IMR-90 (cell line): Measurements from ENCODE around the gene ATG101. TPM values are rescaled to one million over a fixed set of nuclear protein-coding genes. Genes with fewer than 3 reads are reported as not detected.

Source experiments
- ATAC-seq: fragments of 200-7000 bp; cut with Tn5 transposase; 2 replicates; pipeline ENCODE4 v1.9.1; 2020; ENCODE audit warnings: low read depth, mild to moderate bottlenecking, moderate library complexity
- BruUV-seq: library from RNA; stranded (reverse); fragments of 400-500 nt; replicated peaks from 2 replicates; lab custom pipeline; 2021; lab: Mats Ljungman, UMichigan
- CTCF ChIA-PET: fragments of 300-600 bp; formaldehyde crosslinking; extraction: SDS; loops from one replicate; lab custom pipeline; 2021; ENCODE audit warnings: antibody characterized with exemption; lab: Yijun Ruan, JAX
- POLR2A ChIA-PET: fragments of 300-600 bp; sonication (Branson Sonifier 250); formaldehyde crosslinking; loops from one replicate; lab custom pipeline; 2022; ENCODE audit warnings: antibody characterized with exemption; ENCODE audit not compliant: unreplicated experiment; lab: Charles Lee
- DNase-seq: peaks from one replicate; pipeline ENCODE4 v3.0.0; 2013
- H2AFZ ChIP-seq: replicated peaks from 2 replicates; pipeline ENCODE3; 2013; ENCODE audit warnings: low read length, mild to moderate bottlenecking; ENCODE audit not compliant: poor library complexity
- H2AK5ac ChIP-seq: 2 replicates; pipeline ENCODE4 v1.6.1; 2013; ENCODE audit warnings: low read depth, low read length, inconsistent platforms
- H2AK9ac ChIP-seq: replicated peaks from 2 replicates; pipeline ENCODE3; 2013; ENCODE audit warnings: mild to moderate bottlenecking, low read depth, low read length, moderate library complexity; ENCODE audit not compliant: poor library complexity
- H2BK120ac ChIP-seq: 2 replicates; pipeline ENCODE4 v1.6.1; 2013; ENCODE audit warnings: low read depth, low read length, inconsistent platforms
- H2BK15ac ChIP-seq: 3 replicates; pipeline ENCODE4 v1.6.1; 2013; ENCODE audit warnings: low read depth, low read length, inconsistent platforms
- H2BK20ac ChIP-seq: 2 replicates; pipeline ENCODE4 v1.6.1; 2013; ENCODE audit warnings: low read depth, mild to moderate bottlenecking, inconsistent platforms, low read length, moderate library complexity
- H2BK5ac ChIP-seq: 2 replicates; pipeline ENCODE4 v1.6.1; 2013; ENCODE audit warnings: mild to moderate bottlenecking, low read depth, low read length, inconsistent platforms; ENCODE audit not compliant: poor library complexity, severe bottlenecking
- H3K14ac ChIP-seq: replicated peaks from 2 replicates; pipeline ENCODE4 v1.6.1; 2013; ENCODE audit warnings: low read depth, low read length, inconsistent platforms
- H3K18ac ChIP-seq: 2 replicates; pipeline ENCODE4 v1.6.1; 2013; ENCODE audit warnings: low read depth, low read length, control low read depth
- H3K23ac ChIP-seq: 2 replicates; pipeline ENCODE4 v1.6.1; 2013; ENCODE audit warnings: low read depth, low read length, inconsistent platforms
- H3K27ac ChIP-seq: 2 replicates; pipeline ENCODE4 v1.5.1; 2013; ENCODE audit warnings: mild to moderate bottlenecking, control low read depth, low read length; ENCODE audit not compliant: insufficient read depth
- H3K27me3 ChIP-seq: 2 replicates; pipeline ENCODE4 v1.6.1; 2013; ENCODE audit warnings: low read length; ENCODE audit not compliant: control insufficient read depth, insufficient read depth
- H3K36me3 ChIP-seq: 2 replicates; pipeline ENCODE4 v1.6.1; 2013; ENCODE audit warnings: low read length, mixed read lengths; ENCODE audit not compliant: control insufficient read depth, insufficient read depth
- H3K4ac ChIP-seq: 2 replicates; pipeline ENCODE4 v1.6.1; 2013; ENCODE audit warnings: low read depth, low read length, inconsistent platforms
- H3K4me1 ChIP-seq: 2 replicates; pipeline ENCODE4 v1.6.1; 2013; ENCODE audit warnings: low read length, mixed read lengths; ENCODE audit not compliant: control insufficient read depth, insufficient read depth
- H3K4me2 ChIP-seq: 2 replicates; pipeline ENCODE4 v1.6.1; 2013; ENCODE audit warnings: low read depth, mild to moderate bottlenecking, control low read depth, low read length, moderate library complexity
- H3K4me3 ChIP-seq: 2 replicates; pipeline ENCODE4 v1.5.1; 2013; ENCODE audit warnings: low read depth, mild to moderate bottlenecking, control low read depth, low read length, moderate library complexity; ENCODE audit not compliant: insufficient read depth
- H3K56ac ChIP-seq: 2 replicates; pipeline ENCODE4 v1.6.1; 2013; ENCODE audit warnings: low read length, inconsistent platforms; ENCODE audit not compliant: insufficient read depth; ENCODE audit errors: extremely low read depth
- H3K79me1 ChIP-seq, 2 experiments: 2 replicates each; pipeline ENCODE4 v1.6.1; 2013; ENCODE audit warnings: low read length in 2 of 2, inconsistent platforms in 1 of 2, low read depth in 1 of 2
- H3K9ac ChIP-seq: 2 replicates; pipeline ENCODE4 v1.6.1; 2013; ENCODE audit warnings: low read depth, low read length, control low read depth
- H3K9me1 ChIP-seq: 2 replicates; pipeline ENCODE4 v1.6.1; 2013; ENCODE audit warnings: low read length, inconsistent platforms; ENCODE audit not compliant: insufficient read depth
- H3K9me3 ChIP-seq: 2 replicates; pipeline ENCODE4 v1.6.1; 2013; ENCODE audit warnings: low read length; ENCODE audit not compliant: control insufficient read depth, insufficient read depth
- H4K20me1 ChIP-seq: 2 replicates; pipeline ENCODE4 v1.6.1; 2013; ENCODE audit warnings: low read length, inconsistent platforms; ENCODE audit not compliant: insufficient read depth
- H4K5ac ChIP-seq: 2 replicates; pipeline ENCODE4 v1.6.1; 2013; ENCODE audit warnings: mild to moderate bottlenecking, low read depth, low read length, control low read depth
- H4K8ac ChIP-seq, 2 experiments: 2 replicates each; pipeline ENCODE4 v1.6.1; 2013; ENCODE audit warnings: low read depth in 2 of 2, low read length in 2 of 2, control low read depth in 1 of 2, inconsistent platforms in 1 of 2
- H4K91ac ChIP-seq: 2 replicates; pipeline ENCODE4 v1.6.1; 2013; ENCODE audit warnings: low read depth, low read length, inconsistent platforms; ENCODE audit not compliant: insufficient read depth
- FOS ChIP-seq: fragments of 150-350 bp; IDR thresholded peaks from 2 replicates; pipeline ENCODE4 v1.6.1; 2016; ENCODE audit warnings: low read depth, low read length
- MAZ ChIP-seq: IDR thresholded peaks from 2 replicates; pipeline ENCODE4 v1.6.1; 2012; ENCODE audit warnings: low read depth, mild to moderate bottlenecking, low read length, improper control_type of control experiment, moderate library complexity, borderline replicate concordance
- POLR2A ChIP-seq: IDR thresholded peaks from 2 replicates; pipeline ENCODE4 v1.6.1; 2012; ENCODE audit warnings: mild to moderate bottlenecking, low read depth, low read length
- RCOR1 ChIP-seq: IDR thresholded peaks from 2 replicates; pipeline ENCODE4 v1.6.1; 2012; ENCODE audit warnings: mild to moderate bottlenecking, low read length, improper control_type of control experiment; ENCODE audit not compliant: insufficient replicate concordance
- RFX5 ChIP-seq: IDR thresholded peaks from 2 replicates; pipeline ENCODE4 v1.8.0; 2012; ENCODE audit warnings: low read depth, mild to moderate bottlenecking, low read length, moderate library complexity
- WGBS, 2 experiments: methylation state at CpG; one replicate each; pipeline versions ENCODE4 v1.1.5 to v1.1.7; 2013; ENCODE audit warnings: missing lambda C conversion rate in 2 of 2; ENCODE audit not compliant: insufficient read length in 1 of 2; ENCODE audit errors: extremely low coverage in 2 of 2; 5-methylcytosine and 5-hydroxymethylcytosine counted together
- dilution Hi-C: fragments of 300-500 bp; cut with HindIII; formaldehyde crosslinking; loops from one replicate; pipeline ENCODE4 v1.14.3; 2018; ENCODE audit warnings: low sequenced_read_pairs; ENCODE audit not compliant: unreplicated experiment
- in situ Hi-C: fragments of 300-500 bp; cut with MboI; formaldehyde crosslinking; loops from 3 replicates; pipeline ENCODE4 v1.14.3; 2019; ENCODE audit warnings: low sequenced_read_pairs, inconsistent platforms, mixed read lengths
- intact Hi-C: fragments of 100-400 bp; cut with micrococcal nuclease; formaldehyde crosslinking; loops from 2 replicates; pipeline ENCODE4 v1.10.0; 2022
- polyA plus RNA-seq, 3 experiments: library from polyadenylated mRNA; depleted of rRNA; stranded (reverse); fragments of >200 nt; gene quantifications; 2 replicates each; pipeline ENCODE4 v1.2.3, GENCODE V29; 2012; ENCODE audit warnings: low replicate concordance in 1 of 3
- total RNA-seq: library from RNA; depleted of rRNA; stranded (reverse); fragments of >200 nt; gene quantifications from 2 replicates; pipeline ENCODE4 v1.2.3, GENCODE V29; 2012

Gene ATG101
- total and polyA plus RNA-seq, 2 of the 4 experiments (the other 2 are of a cell fraction): 93.9 to 167 TPM

DNA sequence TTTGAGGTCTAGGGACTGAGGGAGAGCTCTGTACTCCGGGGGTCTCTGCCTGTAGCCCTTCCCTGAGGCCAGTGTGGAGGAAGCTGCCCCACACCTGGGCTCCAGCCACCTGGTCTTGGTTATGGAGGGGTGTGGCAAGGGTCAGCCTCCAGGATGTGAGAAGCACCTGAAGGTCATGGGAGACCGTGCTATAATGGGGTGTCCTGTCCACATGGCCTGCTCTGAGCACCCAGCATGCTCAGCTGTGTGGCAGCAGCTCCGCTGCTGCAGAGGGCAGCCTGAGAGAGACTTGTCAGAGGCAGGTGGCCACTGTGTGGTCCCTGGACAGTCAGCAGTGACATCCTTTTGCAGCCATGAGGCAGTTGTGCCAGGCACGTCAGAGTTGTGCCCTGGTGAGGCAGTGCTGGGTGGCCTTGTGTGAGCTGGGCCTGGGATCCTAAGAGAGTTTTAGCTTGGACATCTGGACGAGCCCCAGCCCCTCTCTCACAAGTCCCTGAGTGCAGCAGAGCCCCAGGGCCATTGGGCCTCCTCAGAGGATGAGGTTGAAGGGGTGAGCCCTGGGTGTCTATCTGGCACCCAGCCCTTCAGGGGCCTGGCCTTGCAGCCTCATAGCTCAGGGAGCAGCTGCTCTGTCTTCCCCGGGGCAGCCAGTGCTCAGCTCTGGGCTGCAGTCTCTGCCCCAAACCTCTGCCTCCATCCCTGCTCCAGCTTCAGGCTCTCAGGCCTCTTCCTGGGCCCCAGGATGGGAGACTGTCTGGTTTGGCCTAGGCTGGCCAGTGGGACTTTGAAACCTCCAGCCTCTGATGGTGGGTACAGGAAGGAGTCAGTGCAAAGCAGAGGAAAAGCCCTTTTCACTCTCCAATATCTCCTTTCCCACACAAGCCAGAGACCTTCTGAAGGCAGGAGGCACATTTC is 7.4 kb upstream of the ATG101 start:
- Histone ChIP-seq H4K91ac (peak overlapping the region; percentile 95; the same call in 1 of the 2 replicates), H3K4me1 (peaks cover 24% of the 10 kb centered on the region), H3K4me2 (no peak overlapping the region), H2AFZ (peak overlapping the region; percentile 62), H3K27me3 (no peaks in the 10 kb centered on the region), H3K36me3 (peaks cover 17% of the 10 kb centered on the region), H3K4me3 (no peak overlapping the region), H3K9me1 (peaks cover 15% of the 10 kb centered on the region), H3K14ac (no peak overlapping the region), H2BK20ac (no peak overlapping the region; the same call in 1 of the 2 replicates), H4K5ac (peak overlapping the region; percentile 86), H3K9ac (peak overlapping the region; percentile 56), H2AK5ac (peak overlapping the region; percentile 93; the same call in 1 of the 2 replicates), H2AK9ac (no peak overlapping the region), H3K56ac (no peak overlapping the region), H4K8ac (peak overlapping the region; percentile 53 to 93; a peak in 2 of 4 replicates), H4K20me1 (peaks cover 2% of the 10 kb centered on the region; the same call in 1 of the 2 replicates), H3K18ac (peak overlapping the region; percentile 49; the same call in 1 of the 2 replicates), H3K9me3 (no peaks in the 10 kb centered on the region), H2BK120ac (peak overlapping the region; percentile 50; the same call in 1 of the 2 replicates), H3K23ac (no peak overlapping the region), H2BK5ac (peak overlapping the region; percentile 86), H2BK15ac (no peak overlapping the region; the same call in 2 of the 3 replicates), H3K79me1 (0 out of 4 replicates have a peak, but pooled peaks cover 0 to under 1% of the 10 kb centered on the region in 2 experiments), H3K4ac (peak overlapping the region; percentile 29), H3K27ac (peak overlapping the region; percentile 93)
- ATAC-seq: no peak
- in situ Hi-C loops: no loop called here
- BruUV-seq: no TSS peak
- no peak for DNase-seq
- dilution Hi-C loops: no loop called here
- 80% methylated on average over 1 of the region's 6 CpGs; no CpG with 5 or more reads in 1 of the 2 experiments for WGBS, 2 experiments
- TF ChIP-seq FOS (no peak), POLR2A (0 out of 2 replicates have a peak, but pooled peaks have one; percentile 6), RFX5 (no peak), MAZ (no peak), RCOR1 (no peak)
- intact Hi-C loops: no loop called here
- CTCF ChIA-PET: interaction anchor here (2.1 kb wide), 1 partner anchor 37 kb away, joined by 9 read pairs; no protein-coding TSS in a partner anchor
- POLR2A ChIA-PET: no interaction called here
